Measurements from ENCODE around the gene THOC6.
"Not testable (repeated sequence)": the region's sequence is repeated elsewhere in the genome, so short reads cannot be mapped to it uniquely, and the experiment has no call there.

DNA sequence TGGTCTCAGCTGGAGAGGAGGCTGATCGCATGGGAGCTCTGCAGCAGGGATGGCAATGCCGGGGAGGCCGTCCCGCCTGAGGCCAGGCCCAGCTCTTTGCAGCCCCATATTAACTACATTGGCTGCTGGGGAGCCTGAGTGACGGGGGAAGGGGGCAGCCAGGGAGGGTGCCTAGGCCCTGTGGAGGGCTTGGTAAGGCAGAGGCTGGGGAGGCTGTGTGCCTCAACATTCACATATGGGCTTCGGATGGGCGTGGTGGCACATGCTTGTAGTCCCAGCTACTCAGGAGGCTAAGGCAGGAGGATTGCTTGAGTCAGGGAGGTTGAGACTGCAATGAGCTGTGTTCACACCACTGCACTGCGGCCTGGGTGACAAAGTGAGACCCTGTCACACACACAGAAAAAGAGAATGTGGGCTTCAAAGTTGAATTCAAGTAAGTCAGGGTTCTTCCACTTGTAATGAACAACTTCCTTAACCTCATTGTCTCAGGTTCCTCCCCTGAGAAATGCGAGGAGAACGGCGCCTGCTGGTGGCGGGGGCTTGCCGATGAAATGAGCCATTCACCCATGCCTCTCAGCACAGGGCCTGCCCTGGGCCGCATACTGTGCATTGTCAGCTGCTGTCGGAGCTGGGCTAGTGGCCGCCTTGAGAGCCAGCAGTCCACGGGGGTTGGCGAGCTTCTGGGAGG lies 48.9 kb downstream of the THOC6 start:
- TF ChIP-seq POLR2A (IDR thresholded peaks at IDR 0.05; ENCODE audit: low read depth, low read length); POLR2AphosphoS5 (IDR thresholded peaks at IDR 0.05; ENCODE audit: low read depth, low read length); TAF1 (IDR thresholded peaks at IDR 0.05; ENCODE audit: low read depth, low read length); SPI1 (IDR thresholded peaks at IDR 0.05; ENCODE audit: low read depth, low read length); PAX5 (IDR thresholded peaks at IDR 0.05; ENCODE audit: insufficient read depth, low read length, severe bottlenecking); POU2F2 (IDR thresholded peaks at IDR 0.05; ENCODE audit: low read depth, low read length): not testable (repeated sequence)

Data from GM12891 (cell line).